ENCODE results near the gene ATG2B. TPM values are rescaled to one million over a fixed set of nuclear protein-coding genes. Genes with fewer than 3 reads are reported as not detected.

The ATG2B gene
- total and polyA plus RNA-seq, 2 donors (not counting 1 experiment from before 2014, with no cell fraction given), result 15.0 to 30.9 TPM

GRCh38 chr14:96255501-96256366 is 107.4 kb downstream of the ATG2B start, which contains the start of gene BDKRB1:
BDKRB1 (plus strand) TSS chr14:96256210; CDS start chr14:96263683, 7,473 bp downstream.
- Histone ChIP-seq H4K20me1 (ENCODE audit: control insufficient read depth, extremely low read depth, insufficient read depth, low read length) (no peaks in the 10 kb centered on the region), H3K4me3 (replicated peaks in 1 of 4; ENCODE audit: control extremely low read depth in 1 of 4, insufficient read depth in 1 of 4, low read depth in 3 of 4, low read length in 4 of 4) (peak within 1 kb of the TSS; percentile 14 to 52 (median 27)), H3K4me1 (ENCODE audit: control insufficient read depth, extremely low read depth, insufficient read depth, low read length) (peaks cover 33% of the 10 kb centered on the region), H3K27ac (ENCODE audit: insufficient read depth, low read length) (peak within 1 kb of the TSS; percentile 95), H3K27me3 (ENCODE audit: control insufficient read depth, insufficient read depth, low read length) (no peaks in the 10 kb centered on the region), H3K4me2 (ENCODE audit: extremely low read depth, insufficient read depth, low read length) (peak within 1 kb of the TSS; percentile 81), H3K79me2 (ENCODE audit: control insufficient read depth, insufficient read depth, low read length) (peaks cover 4% of the 10 kb centered on the region), H2AFZ (ENCODE audit: low read length) (no peak within 1 kb of the TSS), H3K9me3 (ENCODE audit: control insufficient read depth, insufficient read depth, low read depth, low read length) (no peaks in the 10 kb centered on the region), H3K36me3 (ENCODE audit: control insufficient read depth, insufficient read depth, low read length) (no peaks in the 10 kb centered on the region), H3K9ac (ENCODE audit: insufficient read depth, low read length) (no peak within 1 kb of the TSS)
- peak; percentile 88 to 92 for DNase-seq (ENCODE audit: low read depth in 2 of 2)
- TF ChIP-seq EZH2 (IDR thresholded peaks at IDR 0.05; ENCODE audit: low read length, missing control alignments) (no peak), CTCF (conservative IDR thresholded peaks at IDR 0.05 in 1 of 2, IDR thresholded peaks at IDR 0.05 in 1 of 2; ENCODE audit: low read depth in 1 of 2, low read length in 2 of 2) (no peak)

GRCh38 chr14:96254687-96255086 is 108.5 kb downstream of the ATG2B start:
- H2AFZ ChIP-seq (ENCODE audit: low read length), result no peak overlapping the region
- H3K9ac ChIP-seq (ENCODE audit: insufficient read depth, low read length), result no peak overlapping the region
- no peaks in the 10 kb centered on the region for H4K20me1 ChIP-seq (ENCODE audit: control insufficient read depth, extremely low read depth, insufficient read depth, low read length)
- no peaks in the 10 kb centered on the region for H3K27me3 ChIP-seq (ENCODE audit: control insufficient read depth, insufficient read depth, low read length)
- H3K27ac ChIP-seq (ENCODE audit: insufficient read depth, low read length), result peak overlapping the region; percentile 95
- H3K4me2 ChIP-seq (ENCODE audit: extremely low read depth, insufficient read depth, low read length), result no peak overlapping the region
- H3K36me3 ChIP-seq (ENCODE audit: control insufficient read depth, insufficient read depth, low read length), result no peaks in the 10 kb centered on the region
- DNase-seq (ENCODE audit: low read depth in 2 of 2), result no peak
- peaks cover 4% of the 10 kb centered on the region for H3K79me2 ChIP-seq (ENCODE audit: control insufficient read depth, insufficient read depth, low read length)
- H3K4me3 ChIP-seq (replicated peaks in 1 of 4; ENCODE audit: control extremely low read depth in 1 of 4, insufficient read depth in 1 of 4, low read depth in 3 of 4, low read length in 4 of 4), result no peak overlapping the region
- peaks cover 29% of the 10 kb centered on the region for H3K4me1 ChIP-seq (ENCODE audit: control insufficient read depth, extremely low read depth, insufficient read depth, low read length)
- H3K9me3 ChIP-seq (ENCODE audit: control insufficient read depth, insufficient read depth, low read depth, low read length), result no peaks in the 10 kb centered on the region
- no peak for TF ChIP-seq EZH2 (IDR thresholded peaks at IDR 0.05; ENCODE audit: low read length, missing control alignments)
- TF ChIP-seq CTCF (conservative IDR thresholded peaks at IDR 0.05 in 1 of 2, IDR thresholded peaks at IDR 0.05 in 1 of 2; ENCODE audit: low read depth in 1 of 2, low read length in 2 of 2), result no peak

GRCh38 chr14:96252999-96253539 is 110.1 kb downstream of the ATG2B start:
- Histone ChIP-seq H4K20me1 (ENCODE audit: control insufficient read depth, extremely low read depth, insufficient read depth, low read length) (no peaks in the 10 kb centered on the region), H3K36me3 (ENCODE audit: control insufficient read depth, insufficient read depth, low read length) (no peaks in the 10 kb centered on the region), H3K9ac (ENCODE audit: insufficient read depth, low read length) (peak overlapping the region; percentile 10), H3K9me3 (ENCODE audit: control insufficient read depth, insufficient read depth, low read depth, low read length) (no peaks in the 10 kb centered on the region), H2AFZ (ENCODE audit: low read length) (no peak overlapping the region), H3K79me2 (ENCODE audit: control insufficient read depth, insufficient read depth, low read length) (peaks cover 4% of the 10 kb centered on the region), H3K4me2 (ENCODE audit: extremely low read depth, insufficient read depth, low read length) (peak overlapping the region; percentile 45), H3K4me1 (ENCODE audit: control insufficient read depth, extremely low read depth, insufficient read depth, low read length) (peaks cover 38% of the 10 kb centered on the region), H3K27ac (ENCODE audit: insufficient read depth, low read length) (peak overlapping the region; percentile 74), H3K27me3 (ENCODE audit: control insufficient read depth, insufficient read depth, low read length) (no peaks in the 10 kb centered on the region), H3K4me3 (replicated peaks in 1 of 4; ENCODE audit: control extremely low read depth in 1 of 4, insufficient read depth in 1 of 4, low read depth in 3 of 4, low read length in 4 of 4) (no peak overlapping the region)
- no peak for TF ChIP-seq CTCF (conservative IDR thresholded peaks at IDR 0.05 in 1 of 2, IDR thresholded peaks at IDR 0.05 in 1 of 2; ENCODE audit: low read depth in 1 of 2, low read length in 2 of 2)
- TF ChIP-seq EZH2 (IDR thresholded peaks at IDR 0.05; ENCODE audit: low read length, missing control alignments), result no peak
- peak; percentile 94 to 97 for DNase-seq (ENCODE audit: low read depth in 2 of 2)
